Activated naive CD4-positive, alpha-beta T cell treated with anti-CD3 and anti-CD28 coated beads for 36 hours (primary cell): ENCODE results near the gene MED12. TPM values are rescaled to one million over a fixed set of nuclear protein-coding genes. Genes with fewer than 3 reads are reported as not detected.

Experiments used
- CTCF ChIA-PET: fragments of 350-600 bp; sonication (Branson Sonifier 250); formaldehyde crosslinking; loops from one replicate; lab custom pipeline; 2021; ENCODE audit warnings: antibody characterized with exemption; lab: Charles Lee
- DNase-seq: peaks from one replicate; pipeline ENCODE4 v3.0.0-alpha.2; 2020
- H3K27ac Mint-ChIP-seq: one replicate; pipeline ENCODE4 v1.8.0; 2021; ENCODE audit warnings: mild to moderate bottlenecking, mixed read lengths
- H3K27me3 Mint-ChIP-seq: one replicate; pipeline ENCODE4 v1.8.0; 2021; ENCODE audit warnings: low read depth, mixed read lengths
- H3K36me3 Mint-ChIP-seq: one replicate; pipeline ENCODE4 v1.8.0; 2021; ENCODE audit warnings: low read depth, mixed read lengths
- H3K4me1 Mint-ChIP-seq: one replicate; pipeline ENCODE4 v1.8.0; 2021; ENCODE audit warnings: low read depth, mixed read lengths
- H3K4me3 Mint-ChIP-seq: one replicate; pipeline ENCODE4 v1.8.0; 2021; ENCODE audit warnings: mild to moderate bottlenecking, moderate library complexity, mixed read lengths
- H3K9me3 Mint-ChIP-seq: one replicate; pipeline ENCODE4 v1.8.0; 2021; ENCODE audit warnings: mixed read lengths
- intact Hi-C: fragments of 100-400 bp; cut with micrococcal nuclease; formaldehyde crosslinking; loops from one replicate; pipeline ENCODE4 v1.15.1; 2023
- total RNA-seq, 2 experiments: library from RNA; stranded (reverse); gene quantifications; one replicate each; pipeline ENCODE4 v1.2.3, GENCODE V29; 2021

Gene MED12
- total RNA-seq, 2 experiments from 2014 or later: 43.5 to 43.6 TPM

- Mint-ChIP-seq H3K4me1 (peaks cover 11% of the 10 kb centered on the region), H3K27me3 (no peaks in the 10 kb centered on the region), H3K27ac (no peak overlapping the region), H3K36me3 (no peaks in the 10 kb centered on the region), H3K4me3 (no peak overlapping the region), H3K9me3 (no peaks in the 10 kb centered on the region)
- intact Hi-C loops: no loop called here
- CTCF ChIA-PET: no interaction called here
- no peak for DNase-seq
Measured at GRCh38 chrX:71147496-71148277, 29.3 kb downstream of the MED12 start.

DNA sequence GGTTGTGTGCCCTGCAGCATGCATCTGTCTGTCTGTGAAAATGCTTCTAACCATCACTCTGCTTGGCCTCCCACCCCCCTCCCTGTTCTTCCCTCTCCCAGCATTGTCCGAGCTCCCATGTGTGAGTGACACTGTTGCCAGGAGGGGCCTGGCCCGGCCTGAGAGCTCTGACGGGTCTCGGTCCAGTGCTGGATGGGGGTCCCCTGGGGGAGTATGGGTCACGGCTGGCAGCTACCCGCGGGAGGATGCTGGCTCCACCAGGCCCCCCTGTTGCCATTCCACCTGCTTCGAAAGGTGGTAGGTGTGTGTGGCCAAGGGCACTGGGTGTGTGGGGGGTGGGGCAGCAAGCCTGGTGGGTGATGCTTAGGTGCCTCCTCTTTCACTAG lies 29.9 kb downstream of the MED12 start:
- peaks cover 11% of the 10 kb centered on the region for H3K4me1 Mint-ChIP-seq
- H3K9me3 Mint-ChIP-seq: no peaks in the 10 kb centered on the region
- CTCF ChIA-PET: no interaction called here
- H3K36me3 Mint-ChIP-seq: no peaks in the 10 kb centered on the region
- no peaks in the 10 kb centered on the region for H3K27me3 Mint-ChIP-seq
- intact Hi-C loops: no loop called here
- no peak for DNase-seq
- no peak overlapping the region for H3K27ac Mint-ChIP-seq
- no peak overlapping the region for H3K4me3 Mint-ChIP-seq

DNA sequence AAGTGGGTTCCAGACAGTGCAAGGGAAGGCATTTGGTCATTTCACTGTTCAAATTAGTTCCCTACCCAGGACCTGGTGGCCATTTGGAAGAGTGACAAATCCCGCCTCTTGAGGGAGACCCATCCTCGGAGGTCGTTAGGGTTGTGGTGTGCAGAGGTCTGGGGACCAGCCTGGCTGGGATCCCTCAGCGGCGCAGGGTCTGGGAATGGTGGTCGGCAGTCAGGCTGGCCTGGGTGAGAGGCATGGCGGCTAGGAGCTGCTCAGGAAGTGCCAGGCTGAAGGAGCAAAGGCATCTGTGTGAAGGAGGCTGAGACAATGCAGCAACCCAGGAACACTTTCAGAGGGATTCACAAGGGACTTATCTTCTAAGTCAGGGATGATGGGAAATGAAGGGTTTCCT lies 33.0 kb downstream of the MED12 start:
- H3K27ac Mint-ChIP-seq: no peak overlapping the region
- H3K4me1 Mint-ChIP-seq: peaks cover 5% of the 10 kb centered on the region
- no peak overlapping the region for H3K4me3 Mint-ChIP-seq
- DNase-seq: no peak
- CTCF ChIA-PET: interaction anchor here (0.8 to 1.2 kb wide), 2 partner anchors 11 to 21 kb away, joined by 3 read pairs; no protein-coding TSS in a partner anchor
- intact Hi-C loops: no loop called here
- no peaks in the 10 kb centered on the region for H3K9me3 Mint-ChIP-seq
- no peaks in the 10 kb centered on the region for H3K27me3 Mint-ChIP-seq
- no peaks in the 10 kb centered on the region for H3K36me3 Mint-ChIP-seq

GRCh38 chrX:71154196-71154595 lies 35.8 kb downstream of the MED12 start:
- no peak for DNase-seq
- H3K36me3 Mint-ChIP-seq: peaks cover 2% of the 10 kb centered on the region
- H3K4me1 Mint-ChIP-seq: peaks cover 6% of the 10 kb centered on the region
- H3K27me3 Mint-ChIP-seq: no peaks in the 10 kb centered on the region
- no peak overlapping the region for H3K4me3 Mint-ChIP-seq
- H3K9me3 Mint-ChIP-seq: no peaks in the 10 kb centered on the region
- CTCF ChIA-PET: no interaction called here
- intact Hi-C loops: no loop called here
- no peak overlapping the region for H3K27ac Mint-ChIP-seq

DNA sequence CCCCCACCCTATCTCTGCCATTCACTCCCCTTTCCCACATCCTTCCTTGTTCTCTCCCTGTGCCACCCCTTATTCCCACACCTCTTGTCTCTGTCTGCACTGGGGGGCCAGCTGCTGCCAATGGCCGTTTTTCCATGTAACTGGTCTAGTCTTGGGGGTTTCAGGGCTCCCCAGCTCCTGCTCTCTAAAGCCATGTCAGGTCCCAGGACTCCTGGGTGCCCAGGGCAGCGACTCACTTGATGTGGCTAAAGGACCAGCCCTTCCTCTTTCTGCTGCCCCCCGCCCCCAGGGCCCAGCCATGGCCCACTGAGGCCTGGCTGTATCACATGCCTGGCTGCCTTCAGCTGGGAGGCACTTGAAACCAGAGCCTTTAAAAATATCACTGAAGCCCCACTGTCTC lies 36.2 kb downstream of the MED12 start:
- Mint-ChIP-seq H3K9me3 (no peaks in the 10 kb centered on the region), H3K27ac (no peak overlapping the region), H3K4me3 (no peak overlapping the region), H3K27me3 (no peaks in the 10 kb centered on the region), H3K4me1 (peaks cover 9% of the 10 kb centered on the region), H3K36me3 (peaks cover 2% of the 10 kb centered on the region)
- DNase-seq: no peak
- intact Hi-C loops: no loop called here
- CTCF ChIA-PET: no interaction called here

GRCh38 chrX:71158603-71159002 lies 40.2 kb downstream of the MED12 start:
- Mint-ChIP-seq H3K4me3 (no peak overlapping the region), H3K4me1 (peaks cover 9% of the 10 kb centered on the region), H3K36me3 (peaks cover 2% of the 10 kb centered on the region), H3K27me3 (no peaks in the 10 kb centered on the region), H3K9me3 (no peaks in the 10 kb centered on the region), H3K27ac (no peak overlapping the region)
- intact Hi-C loops: no loop called here
- CTCF ChIA-PET: no interaction called here
- no peak for DNase-seq

DNA sequence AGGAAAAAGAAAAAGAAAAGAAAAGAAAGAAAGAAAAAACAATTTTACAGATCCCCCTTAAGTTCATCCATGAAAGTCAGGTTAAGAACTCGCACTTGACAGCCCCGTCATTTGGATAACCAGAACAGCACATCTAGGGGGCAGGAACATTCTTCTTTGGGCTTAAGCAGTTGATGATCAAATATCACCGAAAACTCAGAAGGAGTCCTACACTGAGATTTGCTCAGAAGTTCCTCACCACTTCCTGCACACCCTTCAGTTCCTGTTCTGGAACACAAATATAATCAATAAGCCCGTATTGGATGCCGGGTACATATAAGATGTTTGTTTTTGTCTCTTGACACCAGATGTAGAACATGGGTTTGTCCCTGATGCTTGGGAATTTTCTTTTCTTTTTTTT lies 40.9 kb downstream of the MED12 start:
- peaks cover 2% of the 10 kb centered on the region for H3K36me3 Mint-ChIP-seq
- peak; percentile 7 for DNase-seq
- no peaks in the 10 kb centered on the region for H3K9me3 Mint-ChIP-seq
- no peak overlapping the region for H3K4me3 Mint-ChIP-seq
- CTCF ChIA-PET: interaction anchor here (1.4 kb wide), 1 partner anchor 21 kb away, joined by 3 read pairs; no protein-coding TSS in a partner anchor
- intact Hi-C loops: no loop called here
- H3K27me3 Mint-ChIP-seq: no peaks in the 10 kb centered on the region
- H3K4me1 Mint-ChIP-seq: peaks cover 9% of the 10 kb centered on the region
- no peak overlapping the region for H3K27ac Mint-ChIP-seq

GRCh38 chrX:71160475-71160874 lies 42.1 kb downstream of the MED12 start:
- Mint-ChIP-seq H3K36me3 (peaks cover 2% of the 10 kb centered on the region), H3K27ac (no peak overlapping the region), H3K4me3 (no peak overlapping the region), H3K4me1 (peaks cover 9% of the 10 kb centered on the region), H3K27me3 (no peaks in the 10 kb centered on the region), H3K9me3 (no peaks in the 10 kb centered on the region)
- intact Hi-C loops: no loop called here
- DNase-seq: no peak
- CTCF ChIA-PET: interaction anchor here (0.7 to 1.4 kb wide), 2 partner anchors 20 to 36 kb away, joined by 3 read pairs; no protein-coding TSS in a partner anchor

DNA sequence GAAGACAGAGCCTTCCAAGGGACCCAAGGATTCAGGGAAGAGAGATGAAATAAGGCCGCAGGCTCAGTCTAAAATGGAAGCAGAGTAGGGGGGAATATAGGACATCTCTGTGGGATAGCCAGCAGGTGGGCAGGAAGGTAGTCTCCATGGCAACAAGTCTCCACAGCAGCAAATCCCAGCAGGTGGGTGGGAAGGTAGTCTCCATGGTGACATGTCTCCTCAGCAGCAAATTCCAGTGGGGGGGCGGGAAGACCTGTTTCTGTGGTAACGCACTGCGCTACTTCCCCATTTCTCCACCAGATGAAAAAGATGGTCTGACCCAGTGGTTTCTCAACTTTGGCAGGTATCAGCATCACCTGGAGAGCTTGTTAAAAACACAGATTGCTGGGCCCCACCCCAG lies 44.6 kb downstream of the MED12 start:
- Mint-ChIP-seq H3K9me3 (no peaks in the 10 kb centered on the region), H3K36me3 (peaks cover 4% of the 10 kb centered on the region), H3K4me1 (peaks cover 7% of the 10 kb centered on the region), H3K4me3 (no peak overlapping the region), H3K27ac (no peak overlapping the region), H3K27me3 (no peaks in the 10 kb centered on the region)
- no peak for DNase-seq
- CTCF ChIA-PET: interaction anchor here (1.2 kb wide), 1 partner anchor 11 kb away, joined by 3 read pairs; no protein-coding TSS in a partner anchor
- intact Hi-C loops: no loop called here

DNA sequence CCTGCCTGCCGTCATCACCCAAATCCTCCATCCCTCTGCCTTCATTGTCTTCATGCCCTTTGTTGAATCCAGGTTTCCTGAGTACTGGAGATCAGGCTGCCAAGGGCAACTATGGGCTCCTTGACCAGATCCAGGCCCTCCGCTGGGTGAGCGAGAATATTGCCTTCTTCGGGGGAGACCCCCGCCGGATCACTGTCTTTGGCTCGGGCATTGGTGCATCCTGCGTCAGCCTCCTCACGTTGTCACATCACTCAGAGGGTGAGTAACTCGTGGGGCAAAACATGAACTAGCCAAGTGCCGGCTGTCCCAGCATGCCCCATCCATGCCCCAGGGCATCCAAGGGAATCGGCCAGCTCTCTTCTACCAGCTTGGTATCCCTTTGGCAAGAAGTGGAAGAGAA lies 45.7 kb downstream of the MED12 start:
- peaks cover 4% of the 10 kb centered on the region for H3K4me1 Mint-ChIP-seq
- intact Hi-C loops: no loop called here
- H3K36me3 Mint-ChIP-seq: peaks cover 2% of the 10 kb centered on the region
- no peak overlapping the region for H3K27ac Mint-ChIP-seq
- CTCF ChIA-PET: no interaction called here
- DNase-seq: no peak
- no peaks in the 10 kb centered on the region for H3K9me3 Mint-ChIP-seq
- no peaks in the 10 kb centered on the region for H3K27me3 Mint-ChIP-seq
- no peak overlapping the region for H3K4me3 Mint-ChIP-seq

DNA sequence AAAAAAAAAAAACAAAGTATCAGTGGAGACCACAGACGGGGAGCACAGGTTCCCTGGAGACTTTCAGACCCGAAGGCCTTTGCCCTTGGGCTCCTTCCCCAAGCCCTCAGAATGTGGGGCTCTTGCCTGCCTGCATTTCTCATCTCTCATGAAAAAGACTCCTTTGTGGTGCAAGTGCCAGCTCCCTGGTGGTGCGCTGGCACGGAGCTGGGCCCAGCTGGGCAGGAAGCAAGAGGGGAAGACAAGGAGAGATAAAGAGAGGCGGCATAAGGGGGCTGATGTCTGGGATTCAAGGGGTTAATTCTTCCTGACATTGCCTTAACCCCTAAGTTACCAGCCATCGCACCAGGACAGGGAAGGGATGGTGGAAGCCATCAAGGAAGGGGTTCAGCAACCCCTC lies 48.1 kb downstream of the MED12 start:
- H3K27ac Mint-ChIP-seq: no peak overlapping the region
- H3K36me3 Mint-ChIP-seq: peaks cover 2% of the 10 kb centered on the region
- no peak overlapping the region for H3K4me3 Mint-ChIP-seq
- intact Hi-C loops: no loop called here
- H3K4me1 Mint-ChIP-seq: peaks cover 3% of the 10 kb centered on the region
- DNase-seq: no peak
- CTCF ChIA-PET: no interaction called here
- H3K9me3 Mint-ChIP-seq: no peaks in the 10 kb centered on the region
- no peaks in the 10 kb centered on the region for H3K27me3 Mint-ChIP-seq

GRCh38 chrX:71167031-71167781 lies 48.8 kb downstream of the MED12 start:
- H3K27me3 Mint-ChIP-seq: no peaks in the 10 kb centered on the region
- CTCF ChIA-PET: no interaction called here
- intact Hi-C loops: no loop called here
- no peak overlapping the region for H3K4me3 Mint-ChIP-seq
- DNase-seq: no peak
- H3K9me3 Mint-ChIP-seq: no peaks in the 10 kb centered on the region
- H3K4me1 Mint-ChIP-seq: peaks cover 7% of the 10 kb centered on the region
- peaks cover 3% of the 10 kb centered on the region for H3K36me3 Mint-ChIP-seq
- no peak overlapping the region for H3K27ac Mint-ChIP-seq

DNA sequence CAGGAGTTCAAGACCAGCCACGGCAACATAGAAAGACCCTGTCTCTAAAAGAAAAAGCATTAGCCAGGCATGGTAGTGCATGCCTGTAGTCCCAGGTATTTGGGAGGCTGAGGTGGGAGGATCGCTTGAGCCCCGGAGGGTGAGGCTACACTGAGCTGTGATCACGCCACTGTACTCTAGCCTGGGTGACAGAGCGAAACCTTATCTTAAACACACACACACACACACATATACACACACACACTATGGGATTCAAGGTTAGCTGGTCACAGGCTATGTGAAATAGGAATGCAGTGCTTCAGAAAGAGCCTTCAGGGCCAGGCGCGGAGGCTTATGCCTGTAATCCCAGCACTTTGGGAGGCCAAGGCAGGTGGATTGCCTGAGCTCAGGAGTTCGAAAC lies 49.7 kb downstream of the MED12 start:
- DNase-seq: no peak
- H3K4me1 Mint-ChIP-seq: peaks cover 7% of the 10 kb centered on the region
- no peak overlapping the region for H3K27ac Mint-ChIP-seq
- no peaks in the 10 kb centered on the region for H3K9me3 Mint-ChIP-seq
- peaks cover 3% of the 10 kb centered on the region for H3K36me3 Mint-ChIP-seq
- no peaks in the 10 kb centered on the region for H3K27me3 Mint-ChIP-seq
- intact Hi-C loops: no loop called here
- H3K4me3 Mint-ChIP-seq: no peak overlapping the region
- CTCF ChIA-PET: no interaction called here
